Gastrocnemius medialis (tissue), 4 donors: ENCODE data around the gene TBX2. TPM values are rescaled to one million over a fixed set of nuclear protein-coding genes. Genes with fewer than 3 reads are reported as not detected.
A peak's percentile ranks its signal among the peaks of the same experiment; 100 is the strongest.

Experiments used
- ATAC-seq, 2 donors: fragments of 150-250 bp; one replicate each; pipeline ENCODE4 v1.9.1; 2016
- DNase-seq, 2 donors: peaks; one replicate each; pipeline ENCODE4 v3.0.0-alpha.2; 2019
- H3K27ac ChIP-seq, 4 donors: fragments of 200-600 bp; sonication (generic); 1 replicate in 1 of 4; 2 replicates in 3 of 4; pipeline ENCODE4 v1.5.1; 2016 to 2018; ENCODE audit warnings: mild to moderate bottlenecking in 2 of 4, moderate library complexity in 1 of 4
- H3K27me3 ChIP-seq, 3 donors: fragments of 200-600 bp; sonication (generic) in 2 of 3; 1 replicate in 1 of 3; 2 replicates in 2 of 3; pipeline versions ENCODE4 v1.5.1 to v1.6.0; 2016 to 2019; ENCODE audit warnings: mild to moderate bottlenecking in 1 of 3, moderate library complexity in 1 of 3
- H3K36me3 ChIP-seq, 2 donors: fragments of 200-600 bp; sonication (generic) in 1 of 2; one replicate each; pipeline ENCODE4 v1.5.1; 2017 to 2018
- H3K4me1 ChIP-seq, 2 donors: fragments of 200-600 bp; sonication (generic) in 1 of 2; one replicate each; pipeline ENCODE4 v1.5.1; 2016 to 2017; ENCODE audit warnings: mild to moderate bottlenecking in 2 of 2
- H3K4me3 ChIP-seq, 4 donors: fragments of 200-600 bp; sonication (generic) in 3 of 4; 1 replicate in 1 of 4; 2 replicates in 3 of 4; pipeline ENCODE4 v1.5.1; 2016 to 2019; ENCODE audit warnings: mild to moderate bottlenecking in 2 of 4
- H3K9me3 ChIP-seq, 3 donors: fragments of 200-600 bp; sonication (generic) in 2 of 3; 1 replicate in 1 of 3; 2 replicates in 2 of 3; pipeline ENCODE4 v1.5.1; 2016 to 2019
- POLR2A ChIP-seq, 2 donors: fragments of 450-650 bp; IDR thresholded peaks; one replicate each; pipeline ENCODE4 v1.6.1; 2017; ENCODE audit warnings: antibody characterized with exemption in 2 of 2, mild to moderate bottlenecking in 2 of 2, moderate library complexity in 2 of 2
- in situ Hi-C, 4 donors: fragments of 200-750 bp; cut with MboI; loops; one replicate each; pipeline versions ENCODE4 v1.15.0 to v1.8.0; 2017; ENCODE audit warnings: low sequenced_read_pairs in 4 of 4
- intact Hi-C: fragments of 100-400 bp; cut with DNase I; formaldehyde crosslinking; loops from one replicate; pipeline ENCODE4 v1.15.1; 2023; ENCODE audit warnings: low total_unique reads
- total RNA-seq, 4 donors: library from RNA; depleted of rRNA; stranded (reverse); fragments of >200 nt; gene quantifications; one replicate each; pipeline versions ENCODE4 v1.1.0 to v1.2.3, GENCODE V29; 2016
- TF ChIP-seq, protein P1 (sequence below), 5 experiments: fragments of 450-650 bp in 3 of 5; fragments of 200-600 bp in 2 of 5; sonication (generic) in 2 of 5; IDR thresholded peaks in 4 of 5; conservative IDR thresholded peaks in 1 of 5; 1 replicate in 4 of 5; 2 replicates in 1 of 5; pipeline ENCODE4 v1.5.1; 2016 to 2019; ENCODE audit warnings: antibody characterized with exemption in 5 of 5, mild to moderate bottlenecking in 3 of 5, moderate library complexity in 3 of 5

The TBX2 gene
- total RNA-seq, 4 donors from 2014 or later = 4.2 to 10.4 (median 6.4) TPM

DNA sequence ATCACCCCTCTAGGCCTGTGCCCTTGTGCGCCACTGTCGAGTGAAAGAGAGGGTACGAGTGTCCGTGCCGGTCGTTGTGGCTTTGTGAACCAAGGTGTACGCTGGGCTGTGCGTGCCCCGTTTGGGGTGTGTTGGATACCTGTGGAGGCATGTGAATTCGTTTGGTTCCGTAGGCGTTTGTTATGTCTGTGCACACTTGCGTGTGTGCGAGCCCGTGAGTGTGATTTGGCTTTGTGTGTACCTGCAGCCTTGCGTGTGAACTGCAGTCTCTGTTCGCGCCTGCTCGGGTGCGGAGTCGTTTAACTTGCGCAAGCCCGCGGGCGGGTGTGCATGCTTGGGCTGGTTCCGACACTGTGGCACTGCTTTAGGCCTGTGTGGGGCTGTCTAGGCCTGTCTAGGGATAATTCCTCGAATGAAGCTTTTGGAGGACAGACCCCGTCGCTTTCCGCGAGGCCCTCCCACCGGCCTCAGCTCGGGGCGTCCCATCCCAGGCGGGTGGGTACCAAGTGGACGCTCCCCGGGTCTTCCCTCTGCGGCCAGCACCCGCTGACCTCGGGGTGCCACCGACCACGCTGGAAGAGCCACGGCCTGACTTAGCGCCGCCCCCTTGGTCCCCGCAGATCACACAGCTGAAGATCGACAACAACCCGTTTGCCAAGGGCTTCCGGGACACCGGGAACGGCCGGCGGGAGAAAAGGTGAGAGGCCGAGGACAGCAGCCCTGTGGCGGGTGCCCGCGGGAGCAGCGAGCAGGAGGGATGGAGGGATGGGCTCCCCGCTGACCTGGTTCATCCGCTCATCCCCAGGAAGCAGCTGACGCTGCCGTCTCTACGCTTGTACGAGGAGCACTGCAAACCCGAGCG, 4.4 kb downstream of the TBX2 start:
- intact Hi-C loops (no loop called here), in situ Hi-C loops (no loop called here)
- DNase-seq (no peak), ATAC-seq (no peak)
- H3K36me3 ChIP-seq = no peaks in the 10 kb centered on the region
- H3K4me1 ChIP-seq = peaks cover 9 to 33% of the 10 kb centered on the region in 2 donors
- H3K4me3 ChIP-seq = peak overlapping the region; percentile 34 to 56 (median 46)
- H3K27ac ChIP-seq = peak overlapping the region in 3 of 4 donors; percentile 3 to 71 (median 48)
- no peak for TF ChIP-seq POLR2A (IDR thresholded peaks at IDR 0.05)
- TF ChIP-seq, protein P1, sequence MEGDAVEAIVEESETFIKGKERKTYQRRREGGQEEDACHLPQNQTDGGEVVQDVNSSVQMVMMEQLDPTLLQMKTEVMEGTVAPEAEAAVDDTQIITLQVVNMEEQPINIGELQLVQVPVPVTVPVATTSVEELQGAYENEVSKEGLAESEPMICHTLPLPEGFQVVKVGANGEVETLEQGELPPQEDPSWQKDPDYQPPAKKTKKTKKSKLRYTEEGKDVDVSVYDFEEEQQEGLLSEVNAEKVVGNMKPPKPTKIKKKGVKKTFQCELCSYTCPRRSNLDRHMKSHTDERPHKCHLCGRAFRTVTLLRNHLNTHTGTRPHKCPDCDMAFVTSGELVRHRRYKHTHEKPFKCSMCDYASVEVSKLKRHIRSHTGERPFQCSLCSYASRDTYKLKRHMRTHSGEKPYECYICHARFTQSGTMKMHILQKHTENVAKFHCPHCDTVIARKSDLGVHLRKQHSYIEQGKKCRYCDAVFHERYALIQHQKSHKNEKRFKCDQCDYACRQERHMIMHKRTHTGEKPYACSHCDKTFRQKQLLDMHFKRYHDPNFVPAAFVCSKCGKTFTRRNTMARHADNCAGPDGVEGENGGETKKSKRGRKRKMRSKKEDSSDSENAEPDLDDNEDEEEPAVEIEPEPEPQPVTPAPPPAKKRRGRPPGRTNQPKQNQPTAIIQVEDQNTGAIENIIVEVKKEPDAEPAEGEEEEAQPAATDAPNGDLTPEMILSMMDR (IDR thresholded peaks at IDR 0.05 in 4 of 5, conservative IDR thresholded peaks at IDR 0.05 in 1 of 5) = no peak
- peaks cover 54 to 65% (median 61%) of the 10 kb centered on the region in 3 donors for H3K27me3 ChIP-seq
- H3K9me3 ChIP-seq = no peaks in the 10 kb centered on the region

DNA sequence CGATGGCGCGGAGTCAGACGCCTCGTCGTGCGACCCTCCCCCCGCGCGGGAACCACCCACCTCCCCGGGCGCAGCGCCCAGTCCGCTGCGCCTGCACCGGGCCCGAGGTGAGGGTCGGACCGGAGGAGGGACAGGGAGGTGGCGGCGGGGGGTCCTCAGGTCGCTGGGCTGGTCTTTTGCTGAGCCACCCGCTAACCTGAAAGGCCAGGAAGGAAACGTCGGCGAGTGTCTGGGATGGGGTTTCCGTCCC, 4.9 kb downstream of the TBX2 start:
- DNase-seq (no peak), ATAC-seq (no peak)
- Histone ChIP-seq H3K27ac (peak overlapping the region; percentile 31 to 48 (median 38)), H3K9me3 (no peaks in the 10 kb centered on the region), H3K4me1 (peaks cover 6 to 30% of the 10 kb centered on the region in 2 donors), H3K4me3 (peak overlapping the region; percentile 34 to 56 (median 46)), H3K36me3 (no peaks in the 10 kb centered on the region), H3K27me3 (peaks cover 49 to 60% (median 56%) of the 10 kb centered on the region in 3 donors)
- in situ Hi-C loops = no loop called here
- no peak for TF ChIP-seq POLR2A (IDR thresholded peaks at IDR 0.05)
- TF ChIP-seq, protein P1 (IDR thresholded peaks at IDR 0.05 in 4 of 5, conservative IDR thresholded peaks at IDR 0.05 in 1 of 5) = no peak
- intact Hi-C loops = no loop called here

DNA sequence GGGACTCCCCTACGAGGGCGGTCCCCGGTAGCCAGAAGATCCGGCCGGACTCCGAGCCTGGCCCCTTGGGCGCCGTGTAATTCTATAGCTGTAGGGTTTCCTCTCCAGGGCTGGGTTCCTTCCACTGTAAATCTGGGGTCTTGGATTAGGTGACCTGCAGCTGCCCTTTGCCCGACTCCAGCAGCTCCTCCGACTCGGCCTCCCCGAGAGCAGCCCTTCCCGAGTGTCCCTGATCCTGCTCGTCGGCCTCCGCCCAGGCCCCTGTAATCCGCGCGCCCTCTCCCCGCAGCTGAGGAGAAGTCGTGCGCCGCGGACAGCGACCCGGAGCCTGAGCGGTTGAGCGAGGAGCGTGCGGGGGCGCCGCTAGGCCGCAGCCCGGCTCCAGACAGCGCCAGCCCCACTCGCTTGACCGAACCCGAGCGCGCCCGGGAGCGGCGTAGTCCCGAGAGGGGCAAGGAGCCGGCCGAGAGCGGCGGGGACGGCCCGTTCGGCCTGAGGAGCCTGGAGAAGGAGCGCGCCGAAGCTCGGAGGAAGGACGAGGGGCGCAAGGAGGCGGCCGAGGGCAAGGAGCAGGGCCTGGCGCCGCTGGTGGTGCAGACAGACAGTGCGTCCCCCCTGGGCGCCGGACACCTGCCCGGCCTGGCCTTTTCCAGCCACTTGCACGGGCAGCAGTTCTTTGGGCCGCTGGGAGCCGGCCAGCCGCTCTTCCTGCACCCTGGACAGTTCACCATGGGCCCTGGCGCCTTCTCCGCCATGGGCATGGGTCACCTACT, 5.5 kb downstream of the TBX2 start:
- Histone ChIP-seq H3K36me3 (no peaks in the 10 kb centered on the region), H3K9me3 (no peaks in the 10 kb centered on the region), H3K27me3 (peaks cover 47 to 61% (median 57%) of the 10 kb centered on the region in 3 donors), H3K27ac (peak overlapping the region; percentile 31 to 58 (median 44)), H3K4me3 (peak overlapping the region; percentile 34 to 56 (median 46)), H3K4me1 (peaks cover 6 to 28% of the 10 kb centered on the region in 2 donors)
- no peak for TF ChIP-seq POLR2A (IDR thresholded peaks at IDR 0.05)
- TF ChIP-seq, protein P1 (IDR thresholded peaks at IDR 0.05 in 4 of 5, conservative IDR thresholded peaks at IDR 0.05 in 1 of 5) = no peak
- intact Hi-C loops (loop anchor here (5.0 kb wide), 1 partner anchor 403 kb away; no protein-coding TSS in a partner anchor), in situ Hi-C loops (no loop called here)
- DNase-seq (no peak), ATAC-seq (no peak)

DNA sequence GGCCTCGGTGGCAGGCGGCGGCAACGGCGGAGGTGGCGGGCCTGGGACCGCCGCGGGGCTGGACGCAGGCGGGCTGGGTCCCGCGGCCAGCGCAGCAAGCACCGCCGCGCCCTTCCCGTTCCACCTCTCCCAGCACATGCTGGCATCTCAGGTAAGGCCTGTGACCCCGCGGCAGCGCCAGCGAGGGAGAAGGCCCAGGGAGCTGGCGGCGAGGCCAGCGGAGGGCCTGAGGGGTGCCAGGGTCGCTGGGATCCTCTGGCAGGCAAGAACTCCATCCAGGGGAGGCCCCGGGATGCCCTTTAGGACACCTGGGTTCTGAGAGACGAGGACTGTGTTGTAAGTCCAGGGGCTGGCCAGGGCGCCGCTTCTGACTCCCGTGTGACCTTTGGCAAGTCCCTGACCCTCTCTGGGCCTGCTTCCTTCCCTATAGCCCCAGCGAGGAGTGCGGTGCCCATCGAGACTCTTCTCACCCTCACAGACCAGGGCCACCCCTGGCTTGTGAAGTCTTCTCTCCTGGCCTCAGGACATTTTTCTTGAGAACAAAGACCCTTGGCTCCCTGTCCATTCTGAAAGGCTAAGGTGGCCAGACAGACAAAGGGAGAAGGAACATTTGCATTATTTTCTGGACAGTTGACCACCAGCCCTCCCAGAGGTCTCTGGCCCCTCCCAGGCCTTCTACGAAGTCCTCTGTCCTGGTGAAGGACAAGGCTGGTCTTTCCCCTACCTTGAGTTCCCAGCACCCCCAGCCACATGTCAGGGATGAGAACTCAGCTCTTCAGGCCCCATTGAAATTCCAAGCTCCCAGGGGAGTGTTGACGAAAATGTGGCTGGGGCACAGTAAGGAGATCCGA, 6.3 kb downstream of the TBX2 start:
- Histone ChIP-seq H3K27me3 (peaks cover 51 to 61% (median 58%) of the 10 kb centered on the region in 3 donors), H3K4me1 (peaks cover 6 to 22% of the 10 kb centered on the region in 2 donors), H3K4me3 (peak overlapping the region in 3 of 4 donors; percentile 39 to 56 (median 52)), H3K27ac (peak overlapping the region; percentile 20 to 58 (median 46)), H3K9me3 (no peaks in the 10 kb centered on the region), H3K36me3 (no peaks in the 10 kb centered on the region)
- in situ Hi-C loops (no loop called here), intact Hi-C loops (loop anchor here (5.0 kb wide), 1 partner anchor 404 kb away; no protein-coding TSS in a partner anchor)
- TF ChIP-seq POLR2A (IDR thresholded peaks at IDR 0.05) = no peak
- TF ChIP-seq, protein P1 (IDR thresholded peaks at IDR 0.05 in 4 of 5, conservative IDR thresholded peaks at IDR 0.05 in 1 of 5) = no peak
- DNase-seq (peak in 1 of 2 donors; percentile 7), ATAC-seq (no peak)
